HepG2 (cell line): Measurements from ENCODE around the gene PTPA. TPM values are rescaled to one million over a fixed set of nuclear protein-coding genes. Genes with fewer than 3 reads are reported as not detected.

Experiments used
- HDAC1 ChIP-seq: sonication (generic); formaldehyde crosslinking; IDR thresholded peaks from 2 replicates; pipeline ENCODE4 v1.5.1; 2020; ENCODE audit warnings: mild to moderate bottlenecking, missing genetic modification reagents
- KLF11 ChIP-seq: IDR thresholded peaks from 2 replicates; pipeline ENCODE4 v1.6.1; 2016; ENCODE audit warnings: missing compliant biosample characterization
- MXI1 ChIP-seq: IDR thresholded peaks from 3 replicates; pipeline ENCODE4 v1.6.1; 2012; ENCODE audit warnings: low read depth, low read length, inconsistent platforms, borderline replicate concordance
- PHF20 ChIP-seq: sonication (generic); formaldehyde crosslinking; IDR thresholded peaks from 2 replicates; pipeline ENCODE4 v1.5.0; 2020; ENCODE audit warnings: mild to moderate bottlenecking, missing genetic modification reagents
- PHF21A ChIP-seq: sonication (generic); formaldehyde crosslinking; IDR thresholded peaks from 2 replicates; pipeline ENCODE4 v1.5.0; 2020; ENCODE audit warnings: mild to moderate bottlenecking, missing genetic modification reagents
- RBM39 ChIP-seq: fragments of 200-400 bp; formaldehyde crosslinking; IDR thresholded peaks from one replicate; pipeline ENCODE4 v1.6.1; 2018; ENCODE audit warnings: antibody characterized with exemption, mild to moderate bottlenecking, low read depth, low read length; ENCODE audit not compliant: poor library complexity, severe bottlenecking
- SAP130 ChIP-seq: IDR thresholded peaks from 2 replicates; pipeline ENCODE4 v1.6.1; 2016; ENCODE audit warnings: low read depth
- SP1 ChIP-seq, 2 experiments: fragments of 450-650 bp in 1 of 2; sonication (generic) in 1 of 2; formaldehyde crosslinking in 1 of 2; IDR thresholded peaks; 2 replicates each; pipeline versions ENCODE4 v1.4.0 to v1.6.1; 2016 to 2020; ENCODE audit warnings: missing genetic modification reagents in 1 of 2
- TAF1 ChIP-seq: sonication (generic); formaldehyde crosslinking; IDR thresholded peaks from 2 replicates; pipeline ENCODE4 v1.4.0; 2020; ENCODE audit warnings: missing genetic modification reagents
- TFDP1 ChIP-seq: IDR thresholded peaks from 2 replicates; pipeline ENCODE4 v1.6.1; 2016; ENCODE audit warnings: missing compliant biosample characterization, missing genetic modification reagents, borderline replicate concordance
- ZBTB40 ChIP-seq, 2 experiments: fragments of 450-650 bp in 1 of 2; sonication (generic) in 1 of 2; formaldehyde crosslinking in 1 of 2; IDR thresholded peaks; 2 replicates each; pipeline versions ENCODE4 v1.6.1 to v1.8.0; 2016 to 2022; ENCODE audit warnings: antibody characterized with exemption in 1 of 2, mild to moderate bottlenecking in 1 of 2, missing genetic modification reagents in 1 of 2
- ZBTB7B ChIP-seq: sonication (generic); formaldehyde crosslinking; IDR thresholded peaks from 2 replicates; pipeline ENCODE4 v1.4.0; 2020; ENCODE audit warnings: missing genetic modification reagents
- ZNF777 ChIP-seq: sonication (generic); formaldehyde crosslinking; IDR thresholded peaks from 2 replicates; pipeline ENCODE4 v1.4.0; 2020; ENCODE audit warnings: missing genetic modification reagents
- ZNF782 ChIP-seq: sonication (generic); formaldehyde crosslinking; IDR thresholded peaks from 2 replicates; pipeline ENCODE4 v1.4.0; 2020; ENCODE audit warnings: missing genetic modification reagents, mild to moderate bottlenecking, borderline replicate concordance
- polyA plus RNA-seq, 8 experiments: library from polyadenylated mRNA; depleted of rRNA in 3 of 8; stranded (reverse) in 7 of 8; unstranded in 1 of 8; fragments of >200 nt; fragmentation: Illumina TruSeq in 4 of 8; extraction: Trizol in 4 of 8; gene quantifications; 2 replicates each; pipeline versions ENCODE4 v1.2.1 to v1.2.3, GENCODE V29; 2011 to 2016; ENCODE audit warnings: low read depth in 4 of 8, missing spikeins in 1 of 8, mixed read lengths in 1 of 8; ENCODE audit not compliant: insufficient read depth in 1 of 8
- total RNA-seq, 5 experiments: library from RNA; depleted of rRNA; stranded (reverse); fragments of >200 nt; fragmentation: Illumina TruSeq; extraction: Trizol; gene quantifications; 2 replicates each; pipeline ENCODE4 v1.2.3, GENCODE V29; 2016; ENCODE audit warnings: low read depth in 1 of 5
- TF ChIP-seq, protein P1 (sequence below): sonication (generic); formaldehyde crosslinking; IDR thresholded peaks from 2 replicates; pipeline ENCODE4 v1.8.1; 2023; ENCODE audit warnings: mild to moderate bottlenecking, moderate library complexity, missing genetic modification reagents
- TF ChIP-seq, protein P2 (sequence below): IDR thresholded peaks from 2 replicates; pipeline ENCODE4 v1.6.1; 2016; ENCODE audit warnings: low read depth, control low read depth

Gene PTPA
- total and polyA plus RNA-seq, 2 of the 13 experiments (the other 11 are each of a cell fraction or from before 2014, with no cell fraction given): 79.3 to 105 TPM

DNA sequence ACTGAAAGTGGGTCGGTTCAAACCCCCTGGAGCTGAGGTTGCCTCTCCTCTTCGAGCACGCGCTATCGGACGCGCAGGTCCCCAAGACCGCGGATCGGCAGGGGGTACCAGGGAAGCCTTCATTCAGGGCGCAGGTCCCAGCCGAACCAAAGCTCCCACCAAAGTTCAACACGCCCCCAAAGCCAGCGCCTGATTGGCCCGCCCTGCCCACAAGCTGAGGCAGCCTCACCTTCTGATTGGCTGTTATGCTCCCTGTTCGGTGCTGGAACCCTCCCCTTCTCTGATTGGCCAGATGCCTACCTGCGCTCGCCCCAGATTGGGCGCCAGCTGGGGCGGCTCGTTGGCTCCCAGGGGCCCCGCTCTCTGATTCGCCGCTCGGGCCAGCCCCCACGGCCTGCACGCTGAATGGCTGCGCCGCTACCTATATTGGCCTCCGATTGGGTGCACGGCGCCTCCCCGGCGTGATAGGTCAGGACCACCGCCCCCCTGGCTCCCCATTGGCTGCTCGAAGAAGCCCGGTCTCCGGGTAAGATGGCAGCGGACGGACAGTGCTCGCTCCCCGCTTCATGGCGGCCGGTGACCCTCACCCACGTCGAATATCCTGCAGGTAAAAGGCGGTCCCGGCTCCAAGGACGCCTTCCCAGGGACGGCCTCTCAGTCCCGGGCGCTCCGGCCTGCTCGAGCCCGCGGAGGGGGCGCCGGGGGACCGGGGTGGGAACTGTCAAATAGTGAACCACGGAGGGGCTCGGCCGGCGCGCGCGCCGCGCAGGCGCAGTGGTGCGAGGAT lies 30.4 kb upstream of the PTPA start, which contains the start of gene DOLPP1 (continued):
- TF ChIP-seq SAP130 (CRISPR knock-in tag) (peak; percentile 91), TAF1 (CRISPR knock-in tag) (peak; percentile 90), ZBTB40 (IDR thresholded peaks at IDR 0.05) (no peak), ZBTB40 (CRISPR knock-in tag; IDR thresholded peaks at IDR 0.05) (0 out of 2 replicates have a peak, but pooled peaks have one; percentile 16), MXI1 (peak; percentile 56; the same call in 2 of the 3 replicates), KLF11 (peak; percentile 83), ZBTB7B (CRISPR knock-in tag) (peak; percentile 28; the same call in 1 of the 2 replicates), PHF21A (CRISPR knock-in tag) (peak; percentile 96), TFDP1 (CRISPR knock-in tag) (peak; percentile 53), RBM39 (peak; percentile 69), SP1 (IDR thresholded peaks at IDR 0.05) (no peak), SP1 (CRISPR knock-in tag; IDR thresholded peaks at IDR 0.05) (peak; percentile 58), PHF20 (peak; percentile 82), HDAC1 (CRISPR knock-in tag) (peak; percentile 93), ZNF777 (CRISPR knock-in tag) (peak; percentile 75), ZNF782 (CRISPR knock-in tag) (no peak)
- TF ChIP-seq, protein P1, sequence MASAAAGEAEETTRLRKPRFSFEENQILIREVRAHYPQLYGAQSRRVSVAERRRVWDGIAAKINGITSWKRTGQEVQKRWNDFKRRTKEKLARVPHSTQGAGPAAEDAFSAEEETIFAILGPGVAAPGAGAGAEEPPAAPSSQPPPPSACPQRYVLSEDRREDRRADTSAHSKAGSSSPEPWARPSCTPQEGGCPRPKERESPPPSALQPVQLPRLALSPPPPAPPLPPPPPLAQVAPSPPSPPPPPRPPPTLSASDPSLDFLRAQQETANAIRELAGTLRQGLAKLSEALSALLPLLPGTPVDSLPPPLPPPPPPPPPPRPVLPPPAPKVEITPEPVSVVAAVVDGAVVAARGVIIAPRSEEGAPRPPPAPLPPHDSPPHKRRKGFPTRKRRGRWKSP (CRISPR knock-in tag): peak; percentile 38; the same call in 1 of the 2 replicates
- TF ChIP-seq, protein P2, sequence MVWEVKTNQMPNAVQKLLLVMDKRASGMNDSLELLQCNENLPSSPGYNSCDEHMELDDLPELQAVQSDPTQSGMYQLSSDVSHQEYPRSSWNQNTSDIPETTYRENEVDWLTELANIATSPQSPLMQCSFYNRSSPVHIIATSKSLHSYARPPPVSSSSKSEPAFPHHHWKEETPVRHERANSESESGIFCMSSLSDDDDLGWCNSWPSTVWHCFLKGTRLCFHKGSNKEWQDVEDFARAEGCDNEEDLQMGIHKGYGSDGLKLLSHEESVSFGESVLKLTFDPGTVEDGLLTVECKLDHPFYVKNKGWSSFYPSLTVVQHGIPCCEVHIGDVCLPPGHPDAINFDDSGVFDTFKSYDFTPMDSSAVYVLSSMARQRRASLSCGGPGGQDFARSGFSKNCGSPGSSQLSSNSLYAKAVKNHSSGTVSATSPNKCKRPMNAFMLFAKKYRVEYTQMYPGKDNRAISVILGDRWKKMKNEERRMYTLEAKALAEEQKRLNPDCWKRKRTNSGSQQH (CRISPR knock-in tag): peak; percentile 96
